Stimulated activated CD4-positive, alpha-beta T cell treated with anti-CD3 and anti-CD28 coated beads, Interleukin-2, amount 100 ng/mL, for 24 hours (primary cell): ENCODE data around the gene NLRC3.

Experiments
- DNase-seq, 2 donors: peaks; one replicate each; pipeline ENCODE4 v3.0.0-alpha.2; 2020

The NLRC3 gene

DNA sequence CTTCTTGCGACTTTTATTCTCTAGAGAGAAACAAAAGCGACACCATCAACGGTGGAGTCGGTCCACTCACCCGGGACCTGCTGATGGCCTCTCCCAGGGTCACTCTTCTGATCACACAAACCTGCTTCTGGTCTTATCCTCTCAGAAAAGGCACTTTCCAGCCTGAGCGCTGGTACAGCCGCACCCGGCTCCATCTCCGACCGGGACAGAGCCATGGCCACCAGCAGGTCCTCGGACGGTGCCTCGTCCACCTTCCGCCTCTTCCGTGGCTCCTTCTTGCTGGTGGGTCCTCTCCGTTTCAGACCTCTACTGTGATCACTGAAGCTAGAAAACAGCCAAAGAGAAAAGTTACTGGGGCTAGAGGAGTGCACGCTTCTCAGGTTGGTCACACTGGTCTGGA is 20.5 kb upstream of the NLRC3 start:
- no peak for DNase-seq

DNA sequence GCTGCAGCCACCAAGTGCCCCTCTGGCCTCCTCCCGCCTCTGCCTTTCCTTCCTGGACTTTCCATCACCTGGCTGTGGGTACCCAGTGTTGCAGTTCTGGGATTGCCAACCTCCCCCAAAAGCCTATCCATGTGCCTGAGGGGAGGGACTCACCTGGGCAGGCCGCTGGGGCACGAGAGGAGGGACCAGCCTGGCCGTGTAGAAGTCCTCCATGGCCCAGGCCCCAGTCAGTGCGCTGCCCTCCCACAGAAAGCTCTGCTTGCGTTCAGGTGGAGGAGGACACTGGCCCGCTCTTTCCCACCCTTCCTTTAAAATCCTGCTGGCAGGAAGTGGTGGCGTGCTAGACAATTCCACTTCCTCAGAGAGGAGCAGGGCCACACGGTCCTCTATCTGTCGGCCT is 20.0 kb upstream of the NLRC3 start:
- no peak for DNase-seq

DNA sequence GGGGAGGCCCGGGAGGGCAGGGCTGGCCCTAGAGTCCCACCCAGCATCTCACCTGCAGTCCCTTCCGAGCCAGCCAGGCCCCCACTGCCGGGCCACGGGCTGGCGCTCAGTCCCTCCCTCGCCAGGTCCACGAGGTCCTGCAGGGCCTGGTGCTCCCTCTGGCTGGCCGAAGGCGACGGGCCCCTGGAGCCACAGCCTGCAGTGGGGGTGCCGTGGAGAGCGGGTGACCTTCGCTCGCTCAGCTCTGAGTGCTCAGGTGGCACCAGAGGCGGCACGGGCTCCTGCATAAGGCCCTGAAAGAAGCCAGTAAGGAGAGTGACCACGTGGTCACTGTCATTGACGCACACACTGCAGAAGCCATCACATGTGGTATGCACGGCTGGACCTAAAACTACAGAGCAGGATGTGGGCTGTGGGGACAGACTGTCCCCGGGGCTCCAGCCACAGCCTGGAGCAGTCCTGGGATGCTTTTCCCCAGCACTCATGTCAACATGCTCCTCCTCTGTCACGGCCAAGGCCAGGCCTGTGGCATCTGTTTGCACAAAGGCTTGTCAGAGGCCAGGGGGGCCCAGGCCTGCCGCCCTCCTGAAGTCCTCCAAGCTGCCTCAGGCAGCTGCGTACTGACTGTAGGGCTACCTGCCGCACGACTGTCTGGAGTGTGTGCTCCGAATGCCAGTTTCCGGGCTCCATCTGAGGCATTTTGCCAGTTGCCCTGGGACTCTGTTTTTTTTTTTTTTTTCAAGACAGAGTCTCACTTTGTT is 19.1 kb upstream of the NLRC3 start:
- no peak for DNase-seq

DNA sequence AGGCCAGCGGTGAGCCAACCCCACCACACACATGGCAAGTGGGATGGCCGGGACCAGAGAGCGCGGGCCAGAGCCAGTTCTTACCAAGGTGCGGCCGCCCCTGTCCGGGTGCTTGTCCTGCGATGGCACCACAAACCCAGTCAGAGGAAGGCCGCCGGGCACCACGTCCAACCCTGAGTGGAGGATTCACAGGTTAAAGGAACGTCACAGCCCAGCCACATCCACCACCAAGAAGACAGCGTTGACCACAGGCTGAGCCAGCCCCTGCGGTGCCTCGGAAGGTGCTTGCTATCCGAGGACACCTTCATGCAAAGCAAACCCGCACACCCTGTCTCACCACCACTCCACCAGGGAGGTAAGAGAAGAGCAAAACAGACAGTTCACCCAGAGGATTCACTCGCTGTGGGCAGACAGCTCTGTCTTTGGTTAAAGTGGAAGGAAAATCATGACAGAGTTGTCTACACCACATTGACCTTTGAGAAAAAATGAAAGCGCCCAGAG is 18.4 kb upstream of the NLRC3 start:
- no peak for DNase-seq

DNA sequence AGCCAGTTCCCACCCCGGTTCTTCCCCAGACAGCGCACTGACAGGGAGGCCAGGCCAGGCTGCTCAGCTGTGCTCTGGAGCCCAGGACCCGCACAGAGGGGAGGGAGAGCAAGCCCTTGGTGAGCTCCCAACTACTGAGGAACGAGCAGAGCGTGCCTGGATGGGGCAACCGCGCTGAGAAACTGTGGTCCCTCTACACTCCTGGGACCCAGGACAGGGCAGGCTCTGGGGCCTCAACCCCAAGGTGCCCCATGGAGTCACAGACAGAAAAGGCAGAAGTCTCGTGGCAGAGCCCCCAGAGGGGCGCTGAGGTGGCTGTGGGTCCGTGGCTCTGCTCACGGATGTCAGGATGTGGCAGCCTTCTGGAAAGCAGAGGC is 17.9 kb upstream of the NLRC3 start:
- no peak for DNase-seq

DNA sequence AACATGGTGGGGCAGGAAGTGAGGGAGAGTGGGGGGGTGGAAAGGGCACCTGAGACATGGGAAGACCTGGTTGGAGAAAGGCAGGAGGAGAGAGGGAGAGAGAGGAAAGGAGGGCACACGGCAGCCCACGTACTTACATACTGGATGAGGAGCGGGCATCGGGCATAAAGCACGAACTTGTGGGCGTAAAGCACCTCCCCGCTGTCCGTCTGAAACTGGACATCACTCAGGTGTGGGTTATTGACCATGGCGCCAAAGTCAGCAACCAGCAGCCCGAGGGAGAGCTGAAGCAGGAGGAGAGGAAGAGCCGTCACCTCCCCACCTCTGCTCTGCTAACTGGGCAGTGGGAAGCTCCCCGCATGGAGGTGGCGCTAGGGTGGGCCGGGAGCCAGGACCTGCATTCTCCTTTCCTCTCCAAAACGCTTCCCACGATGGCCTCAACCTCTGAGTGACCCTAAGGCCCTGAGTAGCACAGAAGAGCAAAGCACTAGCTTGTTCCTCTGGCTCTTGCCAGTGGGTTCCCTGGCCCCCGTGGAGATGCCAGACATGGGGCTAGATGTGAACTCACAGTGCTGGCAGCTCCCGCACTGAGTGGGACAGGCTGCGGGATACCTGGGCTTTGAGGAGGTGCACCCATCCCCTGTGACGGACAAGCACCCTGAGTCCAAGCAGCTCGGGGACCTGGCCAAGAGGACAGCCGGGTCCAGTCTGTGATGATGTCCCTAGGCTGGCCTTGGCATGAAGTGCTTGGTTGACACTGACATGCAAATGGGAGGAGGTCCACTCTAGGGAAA is 17.3 kb upstream of the NLRC3 start:
- no peak for DNase-seq

DNA sequence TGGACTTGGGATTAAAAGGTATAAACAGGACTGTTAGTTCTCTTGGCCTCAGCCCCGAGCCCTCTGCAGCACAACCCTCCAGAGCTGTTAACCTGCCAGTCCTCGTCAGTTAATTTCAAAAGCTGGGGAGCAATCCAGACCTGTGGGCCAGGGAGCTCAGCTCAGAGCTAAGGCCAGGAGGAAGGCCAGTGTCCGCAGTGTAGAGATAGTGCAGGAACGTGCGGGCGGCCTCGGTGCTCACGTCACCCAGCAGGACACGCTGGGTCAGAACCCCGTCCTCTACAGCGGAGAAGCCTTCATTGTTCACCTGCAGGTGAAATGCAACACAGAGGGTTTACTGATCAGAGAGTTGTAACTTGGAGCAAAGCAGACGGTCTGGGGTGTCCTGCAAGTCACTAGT is 15.4 kb upstream of the NLRC3 start:
- DNase-seq: no peak

DNA sequence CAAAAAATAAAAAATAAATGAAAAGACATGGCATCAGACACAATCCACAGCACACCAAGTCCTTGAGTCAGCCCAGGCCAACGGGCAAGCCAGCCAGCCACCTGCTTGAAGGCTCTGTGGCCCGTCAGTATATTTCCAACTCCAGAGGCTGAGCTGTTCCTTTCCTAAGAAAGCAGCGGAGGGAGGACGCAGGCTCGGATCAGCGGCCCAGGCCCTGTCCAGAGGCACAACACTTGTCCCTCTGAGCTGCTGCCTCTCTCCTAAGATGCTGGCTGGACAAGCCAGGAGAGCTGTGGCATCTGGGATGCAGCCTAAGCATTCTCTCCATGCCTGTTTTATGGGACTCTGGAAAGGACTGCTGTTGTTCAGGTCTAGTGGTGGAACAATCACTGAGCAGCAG is 14.8 kb upstream of the NLRC3 start:
- no peak for DNase-seq

DNA sequence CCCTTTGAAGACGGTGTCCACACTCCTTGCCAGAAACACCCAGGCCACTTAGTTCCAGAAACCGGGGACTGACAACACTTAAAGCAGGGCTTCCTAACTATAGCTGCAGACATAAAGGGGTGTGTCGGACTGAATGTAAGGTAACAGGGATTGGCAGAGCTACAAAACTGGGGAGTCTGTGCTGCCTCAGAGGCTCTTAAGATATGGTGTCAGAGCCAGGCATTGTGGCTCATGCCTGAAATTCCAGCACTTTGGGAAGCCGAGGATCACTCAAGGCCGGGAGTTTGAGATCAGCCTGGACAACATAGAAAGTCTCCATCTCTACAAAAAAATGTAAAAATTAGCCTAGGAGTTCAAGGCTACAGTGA is 14.2 kb upstream of the NLRC3 start:
- no peak for DNase-seq

DNA sequence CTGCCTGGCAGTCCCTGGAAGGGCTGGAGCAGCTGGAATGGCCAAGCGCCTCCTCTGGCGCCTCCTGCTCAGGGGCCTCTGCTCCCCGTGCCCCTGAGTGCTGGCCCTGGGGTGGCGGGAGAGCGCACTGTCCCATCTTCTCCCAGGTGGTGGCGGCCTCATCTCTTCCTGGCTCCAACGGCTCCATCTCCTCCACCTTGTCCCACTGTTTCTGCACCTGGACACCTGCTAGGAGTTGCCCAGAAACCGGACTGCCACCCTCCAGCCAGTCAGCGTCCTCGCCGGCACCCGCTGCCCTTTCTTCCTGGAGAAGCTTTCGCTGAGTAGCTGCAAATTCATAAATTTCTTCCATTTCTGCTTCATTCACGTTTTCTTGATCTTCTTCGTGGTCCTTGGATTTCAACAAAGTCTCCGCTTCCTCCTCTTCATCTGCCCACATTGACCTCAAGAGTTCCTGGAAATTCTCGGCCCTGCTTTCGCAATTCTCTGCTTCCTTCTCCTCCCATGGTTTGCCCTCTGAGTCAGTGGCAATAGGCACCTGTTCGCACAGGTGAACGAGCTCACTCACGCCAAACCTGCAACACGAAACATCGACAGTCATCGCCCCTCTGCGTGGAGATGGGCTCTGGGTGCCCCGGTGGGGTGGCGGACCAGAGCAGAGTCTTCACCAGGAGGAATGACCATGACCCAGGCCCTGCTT is 13.7 kb upstream of the NLRC3 start:
- no peak for DNase-seq

DNA sequence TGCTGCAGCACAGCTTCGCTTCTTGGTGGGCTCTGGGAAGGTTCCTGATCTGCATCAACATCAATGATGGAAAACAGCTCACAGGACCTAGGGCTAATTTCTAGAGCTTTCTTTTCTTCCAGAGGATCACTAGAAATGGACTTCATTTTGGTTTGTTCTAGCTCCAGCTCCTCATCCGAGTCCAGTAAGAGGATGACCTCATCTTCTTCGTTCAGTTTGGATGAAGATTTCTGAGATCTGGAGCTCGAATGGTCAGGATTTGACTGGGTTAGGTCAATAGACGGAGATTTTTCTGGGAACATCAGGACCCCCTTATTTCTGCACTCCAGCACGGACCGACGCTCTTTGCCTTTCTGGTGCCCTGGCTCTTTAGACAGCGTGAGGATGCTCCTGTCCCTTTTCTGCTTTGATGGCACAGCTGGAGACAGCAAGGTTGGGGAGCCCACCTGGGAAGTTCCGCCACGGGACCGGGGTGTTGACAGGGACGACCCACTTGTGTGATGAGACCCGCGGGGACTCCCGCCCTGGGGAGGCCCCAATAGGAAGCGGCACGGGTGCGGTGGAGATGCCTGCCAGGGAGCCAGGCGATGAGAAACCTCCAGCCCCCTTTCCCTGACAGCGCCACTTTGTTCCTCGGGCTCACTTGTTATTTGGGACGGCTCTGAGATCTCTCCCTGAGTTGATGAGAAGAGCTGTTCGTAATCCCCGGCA is 12.9 kb upstream of the NLRC3 start:
- DNase-seq: no peak

DNA sequence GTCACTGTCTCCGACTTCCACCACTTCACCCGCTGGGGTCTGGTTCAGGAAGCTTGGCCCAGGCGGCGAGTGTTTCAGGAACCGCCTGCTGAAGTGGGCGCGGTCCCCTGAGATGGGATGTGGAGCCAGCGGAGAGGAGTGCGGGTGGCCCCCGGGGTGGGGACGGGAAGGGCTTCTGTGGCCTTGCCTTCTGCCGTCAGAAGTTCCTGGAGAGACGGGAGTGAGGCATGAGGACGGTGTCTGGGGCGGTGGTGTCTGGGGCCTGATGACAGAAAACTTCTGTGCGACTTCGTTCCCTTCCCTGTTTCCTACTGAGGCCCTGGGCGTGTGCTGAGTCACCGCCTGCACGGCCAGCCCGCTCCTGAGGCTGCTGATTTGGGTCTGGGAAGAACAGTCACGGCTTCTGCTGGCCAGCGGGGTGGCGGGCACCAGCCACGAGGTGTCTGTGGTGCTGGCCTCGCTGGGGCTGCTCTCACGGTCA is 12.3 kb upstream of the NLRC3 start:
- no peak for DNase-seq

DNA sequence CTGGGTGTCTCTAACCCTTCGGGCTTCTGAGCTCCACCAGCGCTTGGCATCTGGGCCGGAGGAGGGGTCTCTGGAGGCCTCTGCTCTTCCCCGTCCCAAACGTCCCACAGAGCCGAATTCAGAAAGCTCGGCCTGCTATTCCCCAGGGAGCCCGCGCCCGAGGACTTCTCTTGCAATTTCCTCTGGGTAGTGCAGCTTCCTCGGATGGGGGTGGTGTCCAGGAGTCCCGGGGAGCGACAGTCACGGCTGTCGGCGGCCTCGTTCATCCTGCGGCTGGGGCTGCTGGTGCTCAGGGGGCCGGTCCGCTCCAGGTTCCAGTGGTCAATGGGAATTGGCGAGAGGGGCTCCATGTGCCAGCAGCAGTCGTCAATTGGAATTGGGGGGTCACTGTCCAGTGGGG is 11.8 kb upstream of the NLRC3 start:
- no peak for DNase-seq

DNA sequence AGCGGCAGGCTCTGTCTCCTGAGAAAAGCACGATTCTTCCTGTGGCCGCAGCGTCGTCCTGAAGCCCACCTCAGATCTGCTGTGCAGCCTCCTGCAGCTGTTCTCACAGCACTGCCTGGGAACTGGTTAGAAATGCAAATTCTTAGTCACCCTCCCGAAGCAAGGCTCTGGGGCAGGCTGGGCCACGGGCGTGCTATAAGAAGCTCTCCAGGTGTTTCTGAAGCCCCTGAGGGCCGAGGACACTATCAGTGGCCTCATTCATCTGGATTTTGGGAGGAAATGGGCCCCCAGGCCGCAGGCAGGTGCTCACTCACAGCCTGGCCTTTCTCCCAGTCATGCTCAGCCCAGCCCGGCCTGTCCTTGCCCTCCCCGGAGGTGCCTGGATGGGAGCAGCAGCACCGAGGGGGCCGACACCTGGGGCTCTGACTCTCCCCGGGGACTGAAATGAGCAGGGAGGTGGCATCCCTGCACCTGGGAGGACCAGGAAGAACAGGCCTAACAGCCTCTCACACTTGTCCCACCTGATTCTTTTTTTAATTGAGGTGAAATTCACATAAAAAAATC is 10.4 kb upstream of the NLRC3 start:
- DNase-seq: no peak

DNA sequence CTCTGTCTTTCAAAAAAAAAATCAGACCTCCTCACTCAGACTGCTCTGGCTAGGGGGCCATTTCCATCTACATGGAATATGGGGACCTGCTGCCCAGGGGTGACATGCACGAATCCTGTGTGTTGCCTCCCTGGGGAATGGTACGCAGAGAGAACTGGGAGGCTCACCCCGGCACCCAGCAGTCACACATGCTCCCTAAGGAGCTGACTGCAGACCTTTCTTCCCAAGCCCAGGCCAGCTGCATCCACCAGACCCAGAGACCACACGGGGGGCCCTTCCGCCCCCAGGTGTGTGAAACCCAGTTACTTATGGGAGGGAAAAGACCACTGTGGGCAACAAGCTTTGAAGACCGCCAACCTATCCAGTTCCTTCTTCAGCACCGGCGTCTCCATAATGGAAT is 7.2 kb upstream of the NLRC3 start:
- DNase-seq: no peak

DNA sequence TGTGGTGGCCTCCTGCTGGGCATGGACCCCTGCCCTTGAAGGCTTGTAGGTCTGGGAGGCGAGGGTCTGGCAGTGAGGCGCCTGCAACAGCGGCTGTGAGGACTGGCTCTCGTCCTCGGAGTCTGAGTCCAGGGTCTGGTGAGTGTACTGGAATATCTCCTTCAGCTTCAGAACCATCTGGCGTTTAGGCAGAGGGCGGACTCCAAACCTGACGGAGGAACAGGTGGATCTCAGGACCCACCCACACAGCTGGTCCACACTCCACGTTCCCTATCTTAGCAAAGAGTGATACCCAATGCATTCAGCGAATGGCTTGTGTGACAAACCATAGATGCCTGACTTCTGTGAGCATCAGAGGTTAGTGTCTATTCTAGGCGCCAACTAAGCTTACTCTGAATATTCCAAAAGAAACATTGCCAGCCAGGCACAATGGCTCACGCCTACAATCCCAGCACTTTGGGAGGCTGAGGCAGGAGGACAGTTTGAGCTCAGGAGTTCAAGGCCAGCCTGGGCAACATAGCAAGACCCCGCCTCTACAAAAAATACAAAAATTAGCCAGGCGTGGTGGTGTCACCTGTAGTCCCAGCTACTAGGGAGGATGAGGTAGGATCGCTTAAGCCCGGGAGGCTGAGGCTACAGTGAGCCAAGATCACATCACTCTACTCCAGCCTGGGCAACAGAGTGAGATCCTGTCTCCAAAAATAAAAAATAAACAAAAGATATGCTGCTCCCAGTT is 6.3 kb upstream of the NLRC3 start:
- DNase-seq: no peak

DNA sequence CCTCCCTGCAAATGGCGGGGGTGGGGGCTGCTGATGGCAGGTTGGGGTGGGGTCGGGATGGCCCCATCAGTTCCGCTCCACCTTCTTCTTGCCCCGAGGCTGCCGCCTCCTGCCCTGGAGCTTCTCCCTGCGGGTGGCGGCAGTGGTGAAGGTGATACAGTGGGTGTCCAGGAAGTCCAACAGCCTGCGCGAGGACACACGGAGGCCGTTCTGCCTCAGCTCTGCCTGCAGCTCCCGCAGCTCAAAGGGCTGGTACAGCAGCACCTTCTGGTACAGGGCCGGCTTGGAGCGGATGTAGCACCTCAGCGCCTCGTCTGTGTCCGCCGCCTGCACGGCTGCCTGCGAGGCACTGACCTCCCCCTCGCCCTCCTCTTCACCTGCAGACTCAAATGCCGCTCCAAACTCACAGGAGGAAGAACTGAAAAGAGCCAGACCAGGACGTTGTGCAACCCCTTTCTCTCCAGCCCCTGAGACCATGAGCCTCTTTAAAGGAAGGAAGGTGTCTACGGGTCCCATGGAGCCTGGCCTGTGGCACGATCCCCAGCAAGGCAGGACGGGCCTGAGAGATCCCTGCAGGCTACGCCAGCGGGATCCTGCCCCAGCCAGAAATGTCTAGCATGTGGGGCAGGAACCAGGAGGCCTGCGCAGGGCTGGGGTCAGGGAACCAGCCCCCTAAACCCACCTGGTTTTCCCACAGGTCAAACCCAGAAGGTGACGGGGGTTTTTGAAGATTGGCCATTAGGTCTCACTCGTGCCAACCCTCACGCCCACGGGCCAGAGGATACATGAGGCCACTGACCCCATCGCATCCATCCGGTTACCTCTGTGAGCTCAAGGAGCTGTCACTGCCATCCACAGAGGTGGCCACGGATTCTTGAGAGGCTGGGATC is 5.3 kb upstream of the NLRC3 start:
- no peak for DNase-seq

DNA sequence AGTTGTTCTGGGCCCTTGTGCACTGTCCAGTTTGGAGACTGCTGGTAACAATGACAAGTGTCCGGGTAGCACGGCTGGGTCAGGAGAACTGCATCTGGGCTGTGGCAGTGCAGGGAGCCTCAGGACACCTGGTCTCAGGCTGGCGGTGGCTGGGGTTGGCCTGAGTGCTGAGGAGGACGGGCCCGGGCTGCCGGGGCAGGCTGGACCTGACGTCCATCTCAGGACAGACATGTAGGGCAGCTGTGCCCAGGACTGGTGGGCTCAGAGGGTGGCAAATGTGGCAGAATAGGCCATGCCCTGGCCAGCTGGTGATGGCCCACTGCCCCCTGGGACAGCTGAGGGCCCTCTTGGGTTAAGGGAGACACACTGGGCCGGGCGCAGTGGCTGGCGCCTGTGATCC is 4.2 kb upstream of the NLRC3 start:
- DNase-seq: no peak

DNA sequence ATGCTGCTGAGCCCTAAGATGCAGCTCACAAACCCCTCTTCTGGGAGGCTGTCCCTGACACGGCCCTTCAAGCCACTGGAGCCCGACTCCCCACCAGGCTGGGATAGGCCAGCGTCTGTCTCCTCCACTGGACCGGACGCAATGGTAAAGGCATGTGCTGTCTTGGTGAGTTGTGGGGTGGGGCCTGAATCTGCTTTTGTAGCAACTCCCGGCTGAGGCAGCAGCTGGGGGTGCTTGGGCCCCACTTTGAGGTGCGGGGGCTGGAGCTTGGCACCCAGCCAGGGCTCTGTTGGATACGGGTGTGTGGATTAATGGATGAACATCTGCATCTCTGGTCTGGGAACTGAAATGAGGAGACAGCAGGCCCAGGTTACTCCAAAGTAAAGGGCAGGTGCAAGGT is 3.5 kb upstream of the NLRC3 start:
- DNase-seq: no peak

DNA sequence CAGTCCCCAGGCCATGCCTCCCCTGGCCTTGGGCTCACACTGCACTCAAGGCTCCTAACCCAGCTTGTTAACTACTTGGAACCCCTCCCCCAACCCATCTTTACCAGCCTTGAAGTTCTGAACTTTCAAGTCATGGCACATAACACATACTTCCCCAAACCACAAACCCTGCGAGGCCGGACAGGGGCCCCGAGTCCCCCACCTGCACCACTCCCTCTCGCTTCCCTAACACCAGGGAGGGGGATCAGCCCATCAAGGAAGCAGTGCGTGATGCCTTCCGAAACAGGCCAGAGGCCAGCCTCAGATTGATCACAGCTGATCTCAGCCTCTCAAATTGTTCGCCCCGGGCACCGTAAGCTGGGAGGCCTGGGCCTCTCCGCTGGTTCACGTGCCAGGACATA is 3.0 kb upstream of the NLRC3 start:
- no peak for DNase-seq

DNA sequence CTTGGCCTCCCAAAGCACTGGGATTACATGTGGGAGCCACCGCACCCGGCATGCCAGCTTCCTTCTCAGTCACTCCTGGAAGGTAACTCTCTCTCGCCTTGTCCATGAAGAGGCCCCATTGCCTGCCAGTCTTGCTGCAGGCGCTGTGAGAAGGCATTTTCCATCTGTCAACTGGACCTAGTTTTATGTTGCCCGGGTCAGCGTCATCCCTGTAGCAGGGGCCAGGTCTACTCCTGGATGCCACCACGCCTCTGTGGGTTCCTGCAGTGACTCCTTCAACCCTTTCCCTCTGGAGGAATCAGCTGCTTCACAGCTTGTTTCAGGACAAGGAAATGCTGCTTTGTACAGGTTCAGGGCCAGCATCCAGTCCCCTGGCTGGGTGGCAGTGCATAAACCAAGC is 2.6 kb upstream of the NLRC3 start:
- DNase-seq: no peak
